Measurements from ENCODE around the gene DCST1.

- TF ChIP-seq CTCF (IDR thresholded peaks at IDR 0.05; ENCODE audit: insufficient read depth, low read length, poor library complexity, severe bottlenecking) (no peak), EZH2phosphoT487 (conservative IDR thresholded peaks at IDR 0.05; ENCODE audit: low read length) (no peak)
Measured at GRCh38 chr1:155014709-155015508, 18.7 kb upstream of the DCST1 start.
